H1 (cell line): Measurements from ENCODE around the gene SECISBP2L. TPM values are rescaled to one million over a fixed set of nuclear protein-coding genes. Genes with fewer than 3 reads are reported as not detected.

Source experiments
- CTCF ChIA-PET: fragments of 300-600 bp; sonication (Branson Sonifier 250); formaldehyde crosslinking; loops from one replicate; lab custom pipeline; 2021; ENCODE audit not compliant: partially characterized antibody; lab: Charles Lee
- POLR2A ChIA-PET: fragments of 300-600 bp; sonication (Branson Sonifier 250); formaldehyde crosslinking; loops from one replicate; lab custom pipeline; 2021; ENCODE audit warnings: inconsistent platforms; ENCODE audit not compliant: partially characterized antibody; lab: Charles Lee
- DNase-seq, 2 experiments: peaks; one replicate each; pipeline versions ENCODE4 v3.0.0 to v3.0.0-alpha.2; 2010 to 2022; ENCODE audit warnings: low spot score in 2 of 2, low read depth in 1 of 2, mixed read lengths in 1 of 2
- FAIRE-seq: peaks from 2 replicates; lab custom pipeline; 2011; peaks lifted over from hg19 to GRCh38; lab: Jason Lieb, UNC
- H2AFZ ChIP-seq: 2 replicates; pipeline ENCODE4 v1.8.1; 2012; ENCODE audit warnings: low read length, inconsistent platforms
- H2AK5ac ChIP-seq: 2 replicates; pipeline ENCODE4 v1.6.1; 2013; ENCODE audit warnings: low read depth, low read length
- H2BK120ac ChIP-seq: replicated peaks from 2 replicates; pipeline ENCODE3; 2013; ENCODE audit warnings: low read depth, low read length, inconsistent platforms
- H2BK12ac ChIP-seq: 2 replicates; pipeline ENCODE4 v1.6.1; 2013; ENCODE audit warnings: low read depth, low read length
- H2BK15ac ChIP-seq: 2 replicates; pipeline ENCODE4 v1.6.1; 2013; ENCODE audit warnings: low read length
- H2BK20ac ChIP-seq: 2 replicates; pipeline ENCODE4 v1.6.1; 2013; ENCODE audit warnings: low read length
- H2BK5ac ChIP-seq: 2 replicates; pipeline ENCODE4 v1.6.1; 2013; ENCODE audit warnings: low read depth, low read length
- H3K14ac ChIP-seq: 2 replicates; pipeline ENCODE4 v1.6.1; 2013; ENCODE audit warnings: inconsistent platforms; ENCODE audit not compliant: insufficient read length
- H3K18ac ChIP-seq: 2 replicates; pipeline ENCODE4 v1.6.1; 2013; ENCODE audit warnings: low read length; ENCODE audit errors: extremely low read depth
- H3K23ac ChIP-seq: 2 replicates; pipeline ENCODE4 v1.6.1; 2013; ENCODE audit warnings: inconsistent platforms; ENCODE audit not compliant: insufficient read length
- H3K23me2 ChIP-seq: 2 replicates; pipeline ENCODE4 v1.6.1; 2013; ENCODE audit warnings: low read depth, low read length
- H3K27ac ChIP-seq: 2 replicates; pipeline ENCODE4 v1.6.1; 2011; ENCODE audit warnings: low read depth, low read length, inconsistent platforms
- H3K27me3 ChIP-seq, 4 experiments: replicated peaks in 1 of 4; 1 replicate in 1 of 4; 2 replicates in 3 of 4; pipeline versions ENCODE4 v1.6.1 to v1.8.1; 2011 to 2013; ENCODE audit warnings: low read length in 3 of 4, mild to moderate bottlenecking in 3 of 4, inconsistent platforms in 2 of 4, mixed read lengths in 2 of 4, moderate library complexity in 1 of 4; ENCODE audit not compliant: control insufficient read depth in 3 of 4, insufficient read depth in 3 of 4; ENCODE audit errors: extremely low read depth in 1 of 4
- H3K36me3 ChIP-seq, 4 experiments: 2 replicates each; pipeline versions ENCODE4 v1.6.1 to v1.8.1; 2011 to 2013; ENCODE audit warnings: mild to moderate bottlenecking in 4 of 4, low read length in 3 of 4, moderate library complexity in 2 of 4, control low read depth in 1 of 4, inconsistent platforms in 1 of 4; ENCODE audit not compliant: insufficient read depth in 4 of 4, control insufficient read depth in 2 of 4
- H3K4ac ChIP-seq: replicated peaks from 2 replicates; pipeline ENCODE3; 2013; ENCODE audit warnings: low read length, low read depth, mixed read lengths, inconsistent platforms; ENCODE audit not compliant: insufficient read length
- H3K4me1 ChIP-seq, 4 experiments: replicated peaks in 1 of 4; 1 replicate in 1 of 4; 2 replicates in 3 of 4; pipeline versions ENCODE4 v1.6.1 to v1.8.1; 2011 to 2013; ENCODE audit warnings: low read length in 3 of 4, inconsistent platforms in 2 of 4, mixed read lengths in 1 of 4; ENCODE audit not compliant: insufficient read depth in 4 of 4, control insufficient read depth in 3 of 4
- H3K4me2 ChIP-seq, 2 experiments: 2 replicates each; pipeline versions ENCODE4 v1.6.1 to v1.8.1; 2011 to 2013; ENCODE audit warnings: low read depth in 2 of 2, low read length in 2 of 2, control low read depth in 1 of 2, inconsistent platforms in 1 of 2, mild to moderate bottlenecking in 1 of 2; ENCODE audit not compliant: insufficient read depth in 1 of 2
- H3K4me3 ChIP-seq, 4 experiments: fragments of 200-600, 300-600 bp in 1 of 4; sonication (generic), shearing (Covaris generic), sonication (Bioruptor Twin) in 1 of 4; 2 replicates each; pipeline versions ENCODE4 v1.5.1 to v1.8.1; 2011 to 2016; ENCODE audit warnings: low read length in 4 of 4, low read depth in 3 of 4, control low read depth in 2 of 4, inconsistent platforms in 2 of 4, mild to moderate bottlenecking in 2 of 4, mixed read lengths in 1 of 4, moderate library complexity in 1 of 4; ENCODE audit not compliant: insufficient read depth in 2 of 4; ENCODE audit errors: extremely low read depth in 1 of 4
- H3K56ac ChIP-seq: replicated peaks from 2 replicates; pipeline ENCODE3; 2013; ENCODE audit warnings: low read depth, mild to moderate bottlenecking, mixed read lengths, low read length, inconsistent platforms; ENCODE audit not compliant: insufficient read length
- H3K79me1 ChIP-seq: 2 replicates; pipeline ENCODE4 v1.6.1; 2013; ENCODE audit warnings: low read depth, low read length, control low read depth
- H3K79me2 ChIP-seq, 2 experiments: 2 replicates each; pipeline versions ENCODE4 v1.6.1 to v1.8.1; 2012 to 2013; ENCODE audit warnings: low read length in 2 of 2, mild to moderate bottlenecking in 2 of 2, inconsistent platforms in 1 of 2; ENCODE audit not compliant: insufficient read depth in 2 of 2, control insufficient read depth in 1 of 2
- H3K9ac ChIP-seq, 4 experiments: replicated peaks in 1 of 4; 1 replicate in 1 of 4; 2 replicates in 3 of 4; pipeline versions ENCODE4 v1.6.1 to v1.8.1; 2011 to 2013; ENCODE audit warnings: low read depth in 3 of 4, low read length in 3 of 4, control low read depth in 2 of 4, mild to moderate bottlenecking in 2 of 4, moderate library complexity in 2 of 4, inconsistent platforms in 1 of 4; ENCODE audit errors: extremely low read depth in 1 of 4
- H3K9me3 ChIP-seq, 2 experiments: 2 replicates each; pipeline versions ENCODE4 v1.6.1 to v1.8.1; 2012 to 2013; ENCODE audit warnings: mild to moderate bottlenecking in 2 of 2, moderate library complexity in 2 of 2, control low read depth in 1 of 2, inconsistent platforms in 1 of 2, low read depth in 1 of 2, low read length in 1 of 2, mixed read lengths in 1 of 2; ENCODE audit not compliant: insufficient read depth in 2 of 2
- H4K20me1 ChIP-seq, 2 experiments: replicated peaks in 1 of 2; 2 replicates each; pipeline versions ENCODE3 to v1.8.1; 2011 to 2013; ENCODE audit warnings: inconsistent platforms in 2 of 2, low read length in 2 of 2, mild to moderate bottlenecking in 1 of 2; ENCODE audit not compliant: insufficient read depth in 2 of 2, control insufficient read depth in 1 of 2
- H4K5ac ChIP-seq: 2 replicates; pipeline ENCODE4 v1.6.1; 2013; ENCODE audit warnings: low read length, low read depth, mixed read lengths, inconsistent platforms; ENCODE audit not compliant: insufficient read length
- H4K8ac ChIP-seq: 2 replicates; pipeline ENCODE4 v1.8.0; 2013; ENCODE audit warnings: mild to moderate bottlenecking, moderate library complexity, low read length, inconsistent platforms; ENCODE audit not compliant: insufficient read depth; ENCODE audit errors: extremely low read depth
- H4K91ac ChIP-seq: replicated peaks from 2 replicates; pipeline ENCODE3; 2013; ENCODE audit warnings: low read length, mixed read lengths, inconsistent platforms; ENCODE audit not compliant: insufficient read length
- CREB1 ChIP-seq: IDR thresholded peaks from 2 replicates; pipeline ENCODE4 v1.6.1; 2012; ENCODE audit warnings: inconsistent platforms
- NRF1 ChIP-seq: IDR thresholded peaks from 2 replicates; pipeline ENCODE4 v1.6.1; 2011; ENCODE audit warnings: mild to moderate bottlenecking, low read depth, low read length, improper control_type of control experiment
- POU5F1 ChIP-seq: IDR thresholded peaks from 2 replicates; pipeline ENCODE4 v1.6.1; 2011; ENCODE audit warnings: low read depth, mild to moderate bottlenecking, low read length, moderate library complexity
- WGBS, 2 experiments: shearing (Covaris generic) in 1 of 2; methylation state at CpG; one replicate each; pipeline versions ENCODE4 v1.1.6 to v1.1.7; 2013 to 2015; ENCODE audit warnings: low lambda C conversion rate in 2 of 2, mixed read lengths in 2 of 2, inconsistent platforms in 1 of 2, low coverage in 1 of 2, missing lambda C conversion rate in 1 of 2; ENCODE audit not compliant: insufficient replicate concordance in 2 of 2, insufficient coverage in 1 of 2, insufficient read length in 1 of 2; ENCODE audit errors: extremely low coverage in 1 of 2, missing lambda C conversion rate in 1 of 2; 5-methylcytosine and 5-hydroxymethylcytosine counted together
- polyA plus RNA-seq, 7 experiments: library from polyadenylated mRNA; depleted of rRNA in 3 of 7; stranded (reverse) in 5 of 7; unstranded in 2 of 7; fragments of >200 nt in 5 of 7; fragments of 200-250 nt in 2 of 7; gene quantifications; 1 replicate in 5 of 7; 2 replicates in 1 of 7; 4 replicates in 1 of 7; pipeline versions ENCODE4 v1.2.1 to v1.2.3, GENCODE V29; 2011 to 2013; ENCODE audit warnings: missing spikeins in 2 of 7, mixed read lengths in 2 of 7
- total RNA-seq: library from RNA; stranded (reverse); fragmentation: NEBNext Ultra II Directional; extraction: Animal tissue kit (Norgen Biotek cat#: 25700); gene quantifications from 2 replicates; pipeline ENCODE4 v1.2.1, GENCODE V29; 2021

SECISBP2L gene
- total and polyA plus RNA-seq, 2 of the 8 experiments (the other 6 are each of a cell fraction or from before 2014, with no cell fraction given), result 7.6 to 22.8 TPM

DNA sequence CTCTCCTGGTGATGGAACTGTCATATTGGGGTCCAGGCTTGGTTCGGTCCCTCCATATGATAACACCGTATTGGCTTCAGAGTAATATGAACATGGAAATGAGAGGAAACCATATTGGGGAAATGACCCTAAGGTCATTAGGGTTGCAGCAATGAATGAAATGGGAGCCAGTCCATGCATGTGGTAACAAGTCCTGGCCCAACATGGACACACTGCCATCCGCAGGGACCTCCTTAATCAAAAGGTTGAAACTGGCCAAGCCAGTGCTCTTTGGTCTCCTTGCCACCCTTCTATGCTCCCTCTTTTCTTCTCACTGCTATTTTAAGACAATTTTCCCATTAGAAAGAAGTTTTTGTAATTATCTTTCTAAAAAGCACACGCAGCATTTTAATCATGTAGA lies 90.9 kb downstream of the SECISBP2L start:
- Histone ChIP-seq H3K14ac (no peak overlapping the region), H2BK20ac (no peak overlapping the region), H4K91ac (no peak overlapping the region), H3K79me2 (no peaks in the 10 kb centered on the region), H3K79me1 (no peaks in the 10 kb centered on the region), H4K5ac (no peak overlapping the region), H2BK5ac (no peak overlapping the region), H3K23me2 (peaks cover 2% of the 10 kb centered on the region; the same call in 1 of the 2 replicates), H3K36me3 (no peaks in the 10 kb centered on the region), H2BK120ac (no peak overlapping the region), H3K27ac (no peak overlapping the region), H3K4me1 (peaks cover 0 to 3% (median 0%) of the 10 kb centered on the region in 4 experiments; a peak in 2 of 7 replicates), H2AFZ (no peak overlapping the region), H3K4me2 (no peak overlapping the region), H3K18ac (no peak overlapping the region), H3K23ac (no peak overlapping the region), H2BK15ac (no peak overlapping the region), H3K56ac (no peak overlapping the region), H3K9ac (no peak overlapping the region), H2BK12ac (no peak overlapping the region), H4K20me1 (no peaks in the 10 kb centered on the region), H3K4ac (no peak overlapping the region), H2AK5ac (no peak overlapping the region), H3K9me3 (no peaks in the 10 kb centered on the region), H4K8ac (no peak overlapping the region), H3K4me3 (no peak overlapping the region), H3K27me3 (no peaks in the 10 kb centered on the region; a peak in 1 of 7 replicates)
- TF ChIP-seq POU5F1, result no peak
- TF ChIP-seq NRF1, result no peak
- TF ChIP-seq CREB1, result no peak
- DNase-seq (no peak), FAIRE-seq (no peak)
- 86% methylated on average over 4 of the region's 4 CpGs; no CpG with 5 or more reads in 1 of the 2 experiments for WGBS, 2 experiments
- ChIA-PET CTCF (interaction anchor here (0.8 to 2.4 kb wide), 5 partner anchors 10 to 94 kb away, joined by 3 to 13 read pairs (median 4); partner anchors contain the start of gene SHC4), POLR2A (interaction anchor here (0.9 kb wide), 1 partner anchor 10 kb away, joined by 4 read pairs; no protein-coding TSS in a partner anchor)
